ENCODE measurements around the gene TULP1.

TULP1 gene

GRCh38 chr6:35481226-35481625 is 31.5 kb downstream of the TULP1 start:
- H3K4me3 ChIP-seq (ENCODE audit: control insufficient read depth, low read depth, low read length), result no peak overlapping the region
- no peak for DNase-seq (ENCODE audit: low read depth)
- TF ChIP-seq CTCF (conservative IDR thresholded peaks at IDR 0.05; ENCODE audit: control insufficient read depth, insufficient read depth, low read depth, low read length), result no peak

GRCh38 chr6:35480176-35480575 is 32.5 kb downstream of the TULP1 start:
- DNase-seq (ENCODE audit: low read depth), result no peak
- no peak for TF ChIP-seq CTCF (conservative IDR thresholded peaks at IDR 0.05; ENCODE audit: control insufficient read depth, insufficient read depth, low read depth, low read length)
- no peak overlapping the region for H3K4me3 ChIP-seq (ENCODE audit: control insufficient read depth, low read depth, low read length)

- DNase-seq (ENCODE audit: low read depth), result no peak
- no peak overlapping the region for H3K4me3 ChIP-seq (ENCODE audit: control insufficient read depth, low read depth, low read length)
- TF ChIP-seq CTCF (conservative IDR thresholded peaks at IDR 0.05; ENCODE audit: control insufficient read depth, insufficient read depth, low read depth, low read length), result no peak
These were observed 34.4 kb downstream of the TULP1 start for GRCh38 chr6:35478259-35478658.

GRCh38 chr6:35477551-35478179 is 35.0 kb downstream of the TULP1 start:
- TF ChIP-seq CTCF (conservative IDR thresholded peaks at IDR 0.05; ENCODE audit: control insufficient read depth, insufficient read depth, low read depth, low read length), result no peak
- DNase-seq (ENCODE audit: low read depth), result no peak
- no peak overlapping the region for H3K4me3 ChIP-seq (ENCODE audit: control insufficient read depth, low read depth, low read length)

- TF ChIP-seq CTCF (conservative IDR thresholded peaks at IDR 0.05; ENCODE audit: control insufficient read depth, insufficient read depth, low read depth, low read length), result no peak
- no peak for DNase-seq (ENCODE audit: low read depth)
- H3K4me3 ChIP-seq (ENCODE audit: control insufficient read depth, low read depth, low read length), result no peak overlapping the region
These were observed 35.7 kb downstream of the TULP1 start for GRCh38 chr6:35477028-35477427.

GRCh38 chr6:35476004-35476403 is 36.7 kb downstream of the TULP1 start:
- no peak overlapping the region for H3K4me3 ChIP-seq (ENCODE audit: control insufficient read depth, low read depth, low read length)
- no peak for DNase-seq (ENCODE audit: low read depth)
- TF ChIP-seq CTCF (conservative IDR thresholded peaks at IDR 0.05; ENCODE audit: control insufficient read depth, insufficient read depth, low read depth, low read length), result no peak

- no peak for DNase-seq (ENCODE audit: low read depth)
- no peak for TF ChIP-seq CTCF (conservative IDR thresholded peaks at IDR 0.05; ENCODE audit: control insufficient read depth, insufficient read depth, low read depth, low read length)
- no peak overlapping the region for H3K4me3 ChIP-seq (ENCODE audit: control insufficient read depth, low read depth, low read length)
These were observed 37.1 kb downstream of the TULP1 start for GRCh38 chr6:35475573-35475972.

All from fibroblast of mammary gland (primary cell).